Endothelial cell of umbilical vein (primary cell): ENCODE measurements around the gene TRIP13. TPM values are rescaled to one million over a fixed set of nuclear protein-coding genes. Genes with fewer than 3 reads are reported as not detected.

Experiments used
- BruUV-seq: library from RNA; stranded (reverse); fragments of 400-500 nt; replicated peaks from 2 replicates; lab custom pipeline; 2021; lab: Mats Ljungman, UMichigan
- CTCF ChIA-PET: fragments of 300-600, 350-600 bp; sonication (Branson Sonifier 250); formaldehyde crosslinking; loops from one replicate; lab custom pipeline; 2021; ENCODE audit warnings: antibody characterized with exemption, inconsistent platforms; lab: Charles Lee
- POLR2A ChIA-PET: fragments of 300-600, 350-600 bp; sonication (Branson Sonifier 250); formaldehyde crosslinking; loops from one replicate; lab custom pipeline; 2021; ENCODE audit warnings: antibody characterized with exemption, inconsistent platforms; lab: Charles Lee
- DNase-seq: peaks from one replicate; pipeline ENCODE4 v3.0.0-alpha.2; 2011; ENCODE audit warnings: low read depth, low spot score
- FAIRE-seq: peaks from 2 replicates; lab custom pipeline; 2011; peaks lifted over from hg19 to GRCh38; lab: Jason Lieb, UNC
- H2AFZ ChIP-seq: 2 replicates; pipeline ENCODE4 v1.6.0; 2012; ENCODE audit warnings: low read depth, low read length, control low read depth, inconsistent platforms
- H3K27ac ChIP-seq: 2 replicates; pipeline ENCODE4 v1.5.1; 2011; ENCODE audit warnings: low read depth, mild to moderate bottlenecking, control low read depth, low read length, moderate library complexity; ENCODE audit not compliant: insufficient read depth
- H3K27me3 ChIP-seq, 2 experiments: 2 replicates each; pipeline versions ENCODE4 v1.6.0 to v1.6.1; 2011; ENCODE audit warnings: low read length in 2 of 2, mixed read lengths in 1 of 2; ENCODE audit not compliant: control insufficient read depth in 2 of 2, insufficient read depth in 2 of 2
- H3K36me3 ChIP-seq, 2 experiments: 2 replicates in 1 of 2; 3 replicates in 1 of 2; pipeline ENCODE4 v1.5.1; 2011; ENCODE audit warnings: low read length in 2 of 2, mild to moderate bottlenecking in 1 of 2, moderate library complexity in 1 of 2; ENCODE audit not compliant: control insufficient read depth in 2 of 2, insufficient read depth in 2 of 2; ENCODE audit errors: extremely low read depth in 1 of 2
- H3K4me1 ChIP-seq: 3 replicates; pipeline ENCODE4 v1.5.1; 2011; ENCODE audit warnings: mild to moderate bottlenecking, low read length; ENCODE audit not compliant: control insufficient read depth, insufficient read depth; ENCODE audit errors: extremely low read depth
- H3K4me2 ChIP-seq: 2 replicates; pipeline ENCODE4 v1.6.1; 2011; ENCODE audit warnings: low read length, control low read depth, mixed read lengths; ENCODE audit not compliant: insufficient read depth
- H3K4me3 ChIP-seq, 3 experiments: fragments of 200-600 bp in 1 of 3; sonication (generic), shearing (Covaris generic) in 1 of 3; replicated peaks in 1 of 3; 2 replicates each; pipeline ENCODE4 v1.5.1; 2011 to 2016; ENCODE audit warnings: control low read depth in 3 of 3, low read length in 3 of 3, mild to moderate bottlenecking in 2 of 3, inconsistent platforms in 1 of 3, low read depth in 1 of 3, moderate library complexity in 1 of 3; ENCODE audit not compliant: insufficient read depth in 1 of 3
- H3K79me2 ChIP-seq: 2 replicates; pipeline ENCODE4 v1.6.0; 2012; ENCODE audit warnings: low read length, inconsistent platforms; ENCODE audit not compliant: control insufficient read depth, insufficient read depth
- H3K9ac ChIP-seq: replicated peaks from 2 replicates; pipeline ENCODE3; 2011; ENCODE audit warnings: low read length, control low read depth; ENCODE audit not compliant: insufficient read depth; ENCODE audit errors: extremely low read depth
- H3K9me1 ChIP-seq: replicated peaks from 3 replicates; pipeline ENCODE4 v1.6.0; 2011; ENCODE audit warnings: mild to moderate bottlenecking, low read length; ENCODE audit not compliant: control insufficient read depth, insufficient read depth; ENCODE audit errors: extremely low read depth
- H3K9me3 ChIP-seq: replicated peaks from 2 replicates; pipeline ENCODE4 v1.5.1; 2012; ENCODE audit warnings: low read length, inconsistent platforms; ENCODE audit not compliant: control insufficient read depth, insufficient read depth
- H4K20me1 ChIP-seq: replicated peaks from 2 replicates; pipeline ENCODE3; 2011; ENCODE audit warnings: mild to moderate bottlenecking, low read length; ENCODE audit not compliant: control insufficient read depth, insufficient read depth; ENCODE audit errors: extremely low read depth
- CTCF ChIP-seq, 2 donors: IDR thresholded peaks; 1 replicate in 1 of 2; 2 replicates in 1 of 2; pipeline ENCODE4 v1.5.1; 2011; ENCODE audit warnings: low read length in 2 of 2, mild to moderate bottlenecking in 2 of 2, moderate library complexity in 2 of 2, control low read depth in 1 of 2, inconsistent platforms in 1 of 2, low read depth in 1 of 2; ENCODE audit not compliant: insufficient read depth in 1 of 2; ENCODE audit errors: extremely low read depth in 1 of 2
- EZH2 ChIP-seq: IDR thresholded peaks from 2 replicates; pipeline ENCODE4 v1.6.1; 2012; ENCODE audit warnings: borderline replicate concordance, low read depth, mild to moderate bottlenecking, moderate library complexity, low read length, inconsistent platforms; ENCODE audit not compliant: severe bottlenecking
- FOS ChIP-seq: IDR thresholded peaks from 2 replicates; pipeline ENCODE4 v1.6.1; 2011; ENCODE audit warnings: mild to moderate bottlenecking, low read length, moderate library complexity, borderline replicate concordance; ENCODE audit not compliant: insufficient read depth
- GATA2 ChIP-seq: IDR thresholded peaks from 2 replicates; pipeline ENCODE4 v1.7.0; 2011; ENCODE audit warnings: low read depth, mild to moderate bottlenecking, moderate library complexity, mixed read lengths, low read length; ENCODE audit not compliant: insufficient read length, insufficient read depth
- JUN ChIP-seq: IDR thresholded peaks from 2 replicates; pipeline ENCODE4 v1.6.1; 2011; ENCODE audit warnings: borderline replicate concordance, low read depth; ENCODE audit not compliant: insufficient read length, insufficient read depth
- MYC ChIP-seq: IDR thresholded peaks from one replicate; pipeline ENCODE4 v1.6.1; 2011; ENCODE audit warnings: mild to moderate bottlenecking, low read depth, low read length
- POLR2A ChIP-seq: IDR thresholded peaks from 2 replicates; pipeline ENCODE4 v1.6.1; 2012; ENCODE audit warnings: low read depth, mild to moderate bottlenecking, control low read depth, low read length
- POLR2AphosphoS5 ChIP-seq: IDR thresholded peaks from 2 replicates; pipeline ENCODE4 v1.6.1; 2012; ENCODE audit warnings: low read depth, mild to moderate bottlenecking, control low read depth, low read length, moderate library complexity; ENCODE audit not compliant: insufficient read depth
- dilution Hi-C: fragments of 300-500 bp; cut with MboI; formaldehyde crosslinking; loops from one replicate; pipeline ENCODE4 v1.15.0; 2019; ENCODE audit warnings: low sequenced_read_pairs; ENCODE audit not compliant: extremely low pct_ligation_motif_present
- intact Hi-C: fragments of 100-400 bp; cut with micrococcal nuclease; formaldehyde crosslinking; loops from one replicate; pipeline ENCODE4 v1.10.0; 2022
- polyA plus RNA-seq, 4 experiments: library from polyadenylated mRNA; depleted of rRNA in 3 of 4; stranded (reverse) in 3 of 4; unstranded in 1 of 4; fragments of >200 nt; gene quantifications; 2 replicates each; pipeline versions ENCODE4 v1.2.1 to v1.2.3, GENCODE V29; 2011 to 2012; ENCODE audit warnings: missing spikeins in 1 of 4
- total RNA-seq: library from RNA; stranded (reverse); gene quantifications from 2 replicates; pipeline ENCODE4 v1.2.3, GENCODE V29; 2021
- TF ChIP-seq, protein P1 (sequence below): IDR thresholded peaks from 2 replicates; pipeline ENCODE4 v1.6.1; 2011; ENCODE audit not compliant: insufficient read depth, insufficient read length

TRIP13 gene
- total and polyA plus RNA-seq, 2 donors (not counting 3 experiments of a cell fraction or from before 2014, with no cell fraction given), result 17.4 to 39.0 TPM

DNA sequence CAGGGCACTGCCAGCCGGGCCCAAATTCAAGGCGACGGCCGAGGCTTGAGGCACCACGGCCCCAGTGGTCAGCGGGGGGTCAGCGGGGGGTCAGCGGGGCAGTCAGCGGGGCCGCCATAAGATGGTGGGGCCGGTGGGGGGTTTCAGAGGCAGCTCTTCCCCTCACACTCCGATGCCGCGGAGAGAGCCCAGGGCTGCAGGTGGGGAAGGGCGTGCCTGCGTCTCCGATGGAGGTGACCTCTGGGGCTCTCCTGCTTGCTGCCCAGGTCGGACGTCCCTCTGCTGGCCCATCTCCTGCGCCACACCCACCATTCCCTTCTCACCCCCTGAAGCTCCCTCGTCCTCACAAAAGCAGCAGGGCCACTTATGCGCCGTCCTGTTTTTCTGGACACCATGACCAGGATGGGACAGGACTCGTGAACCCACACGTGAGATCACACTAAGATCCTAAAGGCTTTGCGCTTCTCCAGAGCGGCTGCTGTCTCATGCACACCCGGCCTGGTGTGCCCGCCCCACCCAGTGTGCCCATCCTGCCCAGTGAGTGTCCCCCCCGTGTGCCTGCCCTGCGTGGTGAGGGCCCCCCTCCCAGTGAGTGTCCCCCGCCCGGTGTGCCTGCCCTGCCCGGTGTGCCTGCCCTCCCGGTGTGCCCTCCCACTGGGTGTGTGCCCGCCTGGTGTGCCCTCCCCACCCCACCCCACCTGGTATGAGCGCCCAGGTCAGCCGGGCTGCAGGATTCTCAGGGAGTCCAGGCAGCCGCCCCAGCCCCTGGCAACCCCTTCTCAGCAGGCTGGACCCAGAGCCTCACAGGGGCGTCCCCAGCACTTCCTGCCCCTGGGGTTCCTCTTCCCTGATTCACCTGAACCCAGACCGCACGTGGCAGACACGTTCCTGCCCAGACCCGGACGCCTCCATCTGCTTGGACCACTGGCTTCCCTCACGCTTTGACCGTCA, 67.2 kb downstream of the TRIP13 start:
- ChIA-PET CTCF (interaction anchor here (1.0 kb wide), 1 partner anchor 10 kb away, joined by 3 read pairs; no protein-coding TSS in a partner anchor), POLR2A (no interaction called here)
- no TSS peak for BruUV-seq
- no peak overlapping the region for H3K27ac ChIP-seq
- no peak overlapping the region for H3K9ac ChIP-seq
- H3K79me2 ChIP-seq, result no peaks in the 10 kb centered on the region
- H3K4me2 ChIP-seq, result no peak overlapping the region
- H3K4me1 ChIP-seq, result peaks cover 19% of the 10 kb centered on the region
- no peaks in the 10 kb centered on the region for H4K20me1 ChIP-seq
- no peak overlapping the region for H3K4me3 ChIP-seq
- H3K9me3 ChIP-seq, result no peaks in the 10 kb centered on the region
- no peaks in the 10 kb centered on the region for H3K9me1 ChIP-seq
- TF ChIP-seq POLR2AphosphoS5 (no peak), MYC (no peak), JUN (no peak), EZH2 (no peak), FOS (no peak), POLR2A (no peak), GATA2 (no peak), CTCF (IDR thresholded peaks at IDR 0.05; ENCODE audit: extremely low read depth in 1 of 2, insufficient read depth in 1 of 2, low read depth in 1 of 2, low read length in 2 of 2) (no peak)
- TF ChIP-seq, protein P1, sequence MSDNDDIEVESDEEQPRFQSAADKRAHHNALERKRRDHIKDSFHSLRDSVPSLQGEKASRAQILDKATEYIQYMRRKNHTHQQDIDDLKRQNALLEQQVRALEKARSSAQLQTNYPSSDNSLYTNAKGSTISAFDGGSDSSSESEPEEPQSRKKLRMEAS, result no peak
- no peak overlapping the region for H2AFZ ChIP-seq
- dilution Hi-C loops (no loop called here), intact Hi-C loops (no loop called here)
- DNase-seq (no peak), FAIRE-seq (no peak)
- H3K27me3 ChIP-seq, result no peaks in the 10 kb centered on the region
- H3K36me3 ChIP-seq, result no peaks in the 10 kb centered on the region
